IMR-90 (cell line): ENCODE measurements around the gene IL2RA. TPM values are rescaled to one million over a fixed set of nuclear protein-coding genes. Genes with fewer than 3 reads are reported as not detected.
"Not testable (repeated sequence)": the region's sequence is repeated elsewhere in the genome, so short reads cannot be mapped to it uniquely, and the experiment has no call there.

ENCODE experiments used
- ATAC-seq: fragments of 200-7000 bp; cut with Tn5 transposase; 2 replicates; pipeline ENCODE4 v1.9.1; 2020; ENCODE audit warnings: low read depth, mild to moderate bottlenecking, moderate library complexity
- BruUV-seq: library from RNA; stranded (reverse); fragments of 400-500 nt; replicated peaks from 2 replicates; lab custom pipeline; 2021; lab: Mats Ljungman, UMichigan
- CTCF ChIA-PET: fragments of 300-600 bp; formaldehyde crosslinking; extraction: SDS; loops from one replicate; lab custom pipeline; 2021; ENCODE audit warnings: antibody characterized with exemption; lab: Yijun Ruan, JAX
- POLR2A ChIA-PET: fragments of 300-600 bp; sonication (Branson Sonifier 250); formaldehyde crosslinking; loops from one replicate; lab custom pipeline; 2022; ENCODE audit warnings: antibody characterized with exemption; ENCODE audit not compliant: unreplicated experiment; lab: Charles Lee
- DNase-seq: peaks from one replicate; pipeline ENCODE4 v3.0.0; 2013
- H2AFZ ChIP-seq: replicated peaks from 2 replicates; pipeline ENCODE3; 2013; ENCODE audit warnings: low read length, mild to moderate bottlenecking; ENCODE audit not compliant: poor library complexity
- H2AK5ac ChIP-seq: 2 replicates; pipeline ENCODE4 v1.6.1; 2013; ENCODE audit warnings: low read depth, low read length, inconsistent platforms
- H2AK9ac ChIP-seq: replicated peaks from 2 replicates; pipeline ENCODE3; 2013; ENCODE audit warnings: mild to moderate bottlenecking, low read depth, low read length, moderate library complexity; ENCODE audit not compliant: poor library complexity
- H2BK120ac ChIP-seq: 2 replicates; pipeline ENCODE4 v1.6.1; 2013; ENCODE audit warnings: low read depth, low read length, inconsistent platforms
- H2BK15ac ChIP-seq: 3 replicates; pipeline ENCODE4 v1.6.1; 2013; ENCODE audit warnings: low read depth, low read length, inconsistent platforms
- H2BK20ac ChIP-seq: 2 replicates; pipeline ENCODE4 v1.6.1; 2013; ENCODE audit warnings: low read depth, mild to moderate bottlenecking, inconsistent platforms, low read length, moderate library complexity
- H2BK5ac ChIP-seq: 2 replicates; pipeline ENCODE4 v1.6.1; 2013; ENCODE audit warnings: mild to moderate bottlenecking, low read depth, low read length, inconsistent platforms; ENCODE audit not compliant: poor library complexity, severe bottlenecking
- H3K14ac ChIP-seq: replicated peaks from 2 replicates; pipeline ENCODE4 v1.6.1; 2013; ENCODE audit warnings: low read depth, low read length, inconsistent platforms
- H3K18ac ChIP-seq: 2 replicates; pipeline ENCODE4 v1.6.1; 2013; ENCODE audit warnings: low read depth, low read length, control low read depth
- H3K23ac ChIP-seq: 2 replicates; pipeline ENCODE4 v1.6.1; 2013; ENCODE audit warnings: low read depth, low read length, inconsistent platforms
- H3K27ac ChIP-seq: 2 replicates; pipeline ENCODE4 v1.5.1; 2013; ENCODE audit warnings: mild to moderate bottlenecking, control low read depth, low read length; ENCODE audit not compliant: insufficient read depth
- H3K27me3 ChIP-seq: 2 replicates; pipeline ENCODE4 v1.6.1; 2013; ENCODE audit warnings: low read length; ENCODE audit not compliant: control insufficient read depth, insufficient read depth
- H3K36me3 ChIP-seq: 2 replicates; pipeline ENCODE4 v1.6.1; 2013; ENCODE audit warnings: low read length, mixed read lengths; ENCODE audit not compliant: control insufficient read depth, insufficient read depth
- H3K4ac ChIP-seq: 2 replicates; pipeline ENCODE4 v1.6.1; 2013; ENCODE audit warnings: low read depth, low read length, inconsistent platforms
- H3K4me1 ChIP-seq: 2 replicates; pipeline ENCODE4 v1.6.1; 2013; ENCODE audit warnings: low read length, mixed read lengths; ENCODE audit not compliant: control insufficient read depth, insufficient read depth
- H3K4me2 ChIP-seq: 2 replicates; pipeline ENCODE4 v1.6.1; 2013; ENCODE audit warnings: low read depth, mild to moderate bottlenecking, control low read depth, low read length, moderate library complexity
- H3K4me3 ChIP-seq: 2 replicates; pipeline ENCODE4 v1.5.1; 2013; ENCODE audit warnings: low read depth, mild to moderate bottlenecking, control low read depth, low read length, moderate library complexity; ENCODE audit not compliant: insufficient read depth
- H3K56ac ChIP-seq: 2 replicates; pipeline ENCODE4 v1.6.1; 2013; ENCODE audit warnings: low read length, inconsistent platforms; ENCODE audit not compliant: insufficient read depth; ENCODE audit errors: extremely low read depth
- H3K79me1 ChIP-seq, 2 experiments: 2 replicates each; pipeline ENCODE4 v1.6.1; 2013; ENCODE audit warnings: low read length in 2 of 2, inconsistent platforms in 1 of 2, low read depth in 1 of 2
- H3K9ac ChIP-seq: 2 replicates; pipeline ENCODE4 v1.6.1; 2013; ENCODE audit warnings: low read depth, low read length, control low read depth
- H3K9me1 ChIP-seq: 2 replicates; pipeline ENCODE4 v1.6.1; 2013; ENCODE audit warnings: low read length, inconsistent platforms; ENCODE audit not compliant: insufficient read depth
- H3K9me3 ChIP-seq: 2 replicates; pipeline ENCODE4 v1.6.1; 2013; ENCODE audit warnings: low read length; ENCODE audit not compliant: control insufficient read depth, insufficient read depth
- H4K20me1 ChIP-seq: 2 replicates; pipeline ENCODE4 v1.6.1; 2013; ENCODE audit warnings: low read length, inconsistent platforms; ENCODE audit not compliant: insufficient read depth
- H4K5ac ChIP-seq: 2 replicates; pipeline ENCODE4 v1.6.1; 2013; ENCODE audit warnings: mild to moderate bottlenecking, low read depth, low read length, control low read depth
- H4K8ac ChIP-seq, 2 experiments: 2 replicates each; pipeline ENCODE4 v1.6.1; 2013; ENCODE audit warnings: low read depth in 2 of 2, low read length in 2 of 2, control low read depth in 1 of 2, inconsistent platforms in 1 of 2
- H4K91ac ChIP-seq: 2 replicates; pipeline ENCODE4 v1.6.1; 2013; ENCODE audit warnings: low read depth, low read length, inconsistent platforms; ENCODE audit not compliant: insufficient read depth
- WGBS, 2 experiments: methylation state at CpG; one replicate each; pipeline versions ENCODE4 v1.1.5 to v1.1.7; 2013; ENCODE audit warnings: missing lambda C conversion rate in 2 of 2; ENCODE audit not compliant: insufficient read length in 1 of 2; ENCODE audit errors: extremely low coverage in 2 of 2; 5-methylcytosine and 5-hydroxymethylcytosine counted together
- dilution Hi-C: fragments of 300-500 bp; cut with HindIII; formaldehyde crosslinking; loops from one replicate; pipeline ENCODE4 v1.14.3; 2018; ENCODE audit warnings: low sequenced_read_pairs; ENCODE audit not compliant: unreplicated experiment
- in situ Hi-C: fragments of 300-500 bp; cut with MboI; formaldehyde crosslinking; loops from 3 replicates; pipeline ENCODE4 v1.14.3; 2019; ENCODE audit warnings: low sequenced_read_pairs, inconsistent platforms, mixed read lengths
- intact Hi-C: fragments of 100-400 bp; cut with micrococcal nuclease; formaldehyde crosslinking; loops from 2 replicates; pipeline ENCODE4 v1.10.0; 2022
- polyA plus RNA-seq, 3 experiments: library from polyadenylated mRNA; depleted of rRNA; stranded (reverse); fragments of >200 nt; gene quantifications; 2 replicates each; pipeline ENCODE4 v1.2.3, GENCODE V29; 2012; ENCODE audit warnings: low replicate concordance in 1 of 3
- total RNA-seq: library from RNA; depleted of rRNA; stranded (reverse); fragments of >200 nt; gene quantifications from 2 replicates; pipeline ENCODE4 v1.2.3, GENCODE V29; 2012

IL2RA gene
- total and polyA plus RNA-seq, 2 of the 4 experiments (the other 2 are of a cell fraction) = not detected

- H2AK5ac ChIP-seq, H3K18ac ChIP-seq, H3K9ac ChIP-seq, H2BK20ac ChIP-seq, H3K36me3 ChIP-seq, H2BK15ac ChIP-seq, H3K56ac ChIP-seq, DNase-seq, H3K27ac ChIP-seq, H3K4me1 ChIP-seq, in situ Hi-C loops, H3K79me1 ChIP-seq, H3K4me3 ChIP-seq, ATAC-seq, CTCF ChIA-PET, H2BK120ac ChIP-seq, H3K4me2 ChIP-seq, dilution Hi-C loops, intact Hi-C loops, H2AFZ ChIP-seq, H4K5ac ChIP-seq, H3K9me3 ChIP-seq, H2AK9ac ChIP-seq, H3K23ac ChIP-seq, H4K8ac ChIP-seq, H2BK5ac ChIP-seq, H3K14ac ChIP-seq, H4K20me1 ChIP-seq, BruUV-seq, H3K4ac ChIP-seq, H4K91ac ChIP-seq, H3K9me1 ChIP-seq: not testable (repeated sequence)
- H3K27me3 ChIP-seq = peaks cover 46% of the 10 kb centered on the region
- POLR2A ChIA-PET = interaction anchor here (0.6 kb wide), 1 partner anchor 104 kb away, joined by 7 read pairs; no protein-coding TSS in a partner anchor
- no CpG with 5 or more reads among the region's 6 CpGs for WGBS, 2 experiments
Measured at GRCh38 chr10:6043377-6043776, 18.8 kb downstream of the IL2RA start.
